ENCODE results near the gene NYAP2.

Gene NYAP2

GRCh38 chr2:225468131-225468530, 68.6 kb downstream of the NYAP2 start:
- DNase-seq (ENCODE audit: low read depth in 1 of 2, low spot score in 1 of 2) = no peak
- no peaks in the 10 kb centered on the region for H3K27me3 ChIP-seq (ENCODE audit: insufficient read depth, poor library complexity, severe bottlenecking)
- H3K4me3 ChIP-seq (replicated peaks; ENCODE audit: insufficient read depth, low read length) = no peak overlapping the region
- no peak for TF ChIP-seq SPI1 (IDR thresholded peaks at IDR 0.05; ENCODE audit: borderline replicate concordance, low read depth)
- no peak for TF ChIP-seq POLR2AphosphoS5 (IDR thresholded peaks at IDR 0.05; ENCODE audit: low read depth)
- no peak for TF ChIP-seq GABPA (IDR thresholded peaks at IDR 0.05; ENCODE audit: low read depth)
- no peak for TF ChIP-seq CTCF (IDR thresholded peaks at IDR 0.05; ENCODE audit: insufficient read depth, low read length)
- TF ChIP-seq REST (IDR thresholded peaks at IDR 0.05; ENCODE audit: insufficient replicate concordance, low read depth) = no peak
- no peak overlapping the region for H3K27ac ChIP-seq (replicated peaks)

GRCh38 chr2:225471039-225471438, 71.5 kb downstream of the NYAP2 start:
- no peaks in the 10 kb centered on the region for H3K27me3 ChIP-seq (ENCODE audit: insufficient read depth, poor library complexity, severe bottlenecking)
- no peak for DNase-seq (ENCODE audit: low read depth in 1 of 2, low spot score in 1 of 2)
- TF ChIP-seq GABPA (IDR thresholded peaks at IDR 0.05; ENCODE audit: low read depth) (no peak), SPI1 (IDR thresholded peaks at IDR 0.05; ENCODE audit: borderline replicate concordance, low read depth) (no peak), CTCF (IDR thresholded peaks at IDR 0.05; ENCODE audit: insufficient read depth, low read length) (no peak), POLR2AphosphoS5 (IDR thresholded peaks at IDR 0.05; ENCODE audit: low read depth) (no peak), REST (IDR thresholded peaks at IDR 0.05; ENCODE audit: insufficient replicate concordance, low read depth) (no peak)
- no peak overlapping the region for H3K27ac ChIP-seq (replicated peaks)
- no peak overlapping the region for H3K4me3 ChIP-seq (replicated peaks; ENCODE audit: insufficient read depth, low read length)

GRCh38 chr2:225471482-225471881, 72.0 kb downstream of the NYAP2 start:
- Histone ChIP-seq H3K4me3 (replicated peaks; ENCODE audit: insufficient read depth, low read length) (no peak overlapping the region), H3K27ac (replicated peaks) (no peak overlapping the region), H3K27me3 (ENCODE audit: insufficient read depth, poor library complexity, severe bottlenecking) (no peaks in the 10 kb centered on the region)
- no peak for TF ChIP-seq GABPA (IDR thresholded peaks at IDR 0.05; ENCODE audit: low read depth)
- no peak for TF ChIP-seq POLR2AphosphoS5 (IDR thresholded peaks at IDR 0.05; ENCODE audit: low read depth)
- no peak for TF ChIP-seq REST (IDR thresholded peaks at IDR 0.05; ENCODE audit: insufficient replicate concordance, low read depth)
- no peak for TF ChIP-seq CTCF (IDR thresholded peaks at IDR 0.05; ENCODE audit: insufficient read depth, low read length)
- no peak for DNase-seq (ENCODE audit: low read depth in 1 of 2, low spot score in 1 of 2)

Data from HL-60 (cell line).